WTC11 (cell line): Measurements from ENCODE around the gene TMEM196.

Experiments
- CTCF ChIP-seq: fragments of 200-600 bp; IDR thresholded peaks from 2 replicates; pipeline ENCODE4 v1.8.0; 2022; ENCODE audit warnings: antibody characterized with exemption
- MXD4 ChIP-seq: fragments of 250-450 bp; sonication (Bioruptor Pico); IDR thresholded peaks from 2 replicates; pipeline ENCODE4 v1.8.0; 2021; ENCODE audit warnings: mild to moderate bottlenecking, moderate library complexity, borderline replicate concordance
- NR2C2 ChIP-seq: sonication (generic); formaldehyde crosslinking; IDR thresholded peaks from 2 replicates; pipeline ENCODE4 v1.8.0; 2022; ENCODE audit warnings: mild to moderate bottlenecking, missing genetic modification reagents
- PREB ChIP-seq: sonication (generic); formaldehyde crosslinking; IDR thresholded peaks from 2 replicates; pipeline ENCODE4 v1.8.1; 2022; ENCODE audit warnings: mild to moderate bottlenecking, missing genetic modification reagents, moderate library complexity, borderline replicate concordance
- SMAD4 ChIP-seq: sonication (generic); formaldehyde crosslinking; IDR thresholded peaks from 2 replicates; pipeline ENCODE4 v1.8.0; 2022; ENCODE audit warnings: mild to moderate bottlenecking, missing genetic modification reagents
- TCF7 ChIP-seq: sonication (generic); formaldehyde crosslinking; IDR thresholded peaks from 2 replicates; pipeline ENCODE4 v1.8.0; 2022; ENCODE audit warnings: mild to moderate bottlenecking, low read depth, missing genetic modification reagents, moderate library complexity
- TEAD1 ChIP-seq: sonication (generic); formaldehyde crosslinking; IDR thresholded peaks from 2 replicates; pipeline ENCODE4 v1.8.0; 2022; ENCODE audit warnings: mild to moderate bottlenecking, missing genetic modification reagents
- ZNF263 ChIP-seq: sonication (generic); formaldehyde crosslinking; IDR thresholded peaks from 2 replicates; pipeline ENCODE4 v1.8.1; 2022; ENCODE audit warnings: low read depth, mild to moderate bottlenecking, moderate library complexity, missing genetic modification reagents
- ZNF512 ChIP-seq: sonication (generic); formaldehyde crosslinking; IDR thresholded peaks from 2 replicates; pipeline ENCODE4 v1.8.1; 2022; ENCODE audit warnings: missing genetic modification reagents, borderline replicate concordance

GRCh38 chr7:19700936-19701335 is 72.5 kb downstream of the TMEM196 start:
- TF ChIP-seq TCF7 (CRISPR knock-in tag) (no peak), ZNF512 (no peak), CTCF (no peak), SMAD4 (CRISPR knock-in tag) (no peak), ZNF263 (CRISPR knock-in tag) (no peak), TEAD1 (CRISPR knock-in tag) (no peak), NR2C2 (CRISPR knock-in tag) (no peak), PREB (no peak), MXD4 (CRISPR knock-in tag) (no peak)
